Keratinocyte (primary cell): ENCODE data around the gene DCAF6.

Source experiments
- EZH2 ChIP-seq: IDR thresholded peaks from one replicate; pipeline ENCODE4 v1.6.1; 2012; ENCODE audit warnings: inconsistent platforms, mild to moderate bottlenecking, low read length, moderate library complexity
- TF ChIP-seq, protein P1 (sequence below), 3 experiments: IDR thresholded peaks in 1 of 3; conservative IDR thresholded peaks in 1 of 3; optimal IDR thresholded peaks in 1 of 3; 2 replicates in 2 of 3; 3 replicates in 1 of 3; pipeline versions ENCODE3 to v1.5.1; 2011; ENCODE audit warnings: low read length in 3 of 3, mild to moderate bottlenecking in 3 of 3, moderate library complexity in 2 of 3, control low read depth in 1 of 3, inconsistent platforms in 1 of 3; ENCODE audit not compliant: insufficient read depth in 2 of 3; ENCODE audit errors: extremely low read depth in 1 of 3

DNA sequence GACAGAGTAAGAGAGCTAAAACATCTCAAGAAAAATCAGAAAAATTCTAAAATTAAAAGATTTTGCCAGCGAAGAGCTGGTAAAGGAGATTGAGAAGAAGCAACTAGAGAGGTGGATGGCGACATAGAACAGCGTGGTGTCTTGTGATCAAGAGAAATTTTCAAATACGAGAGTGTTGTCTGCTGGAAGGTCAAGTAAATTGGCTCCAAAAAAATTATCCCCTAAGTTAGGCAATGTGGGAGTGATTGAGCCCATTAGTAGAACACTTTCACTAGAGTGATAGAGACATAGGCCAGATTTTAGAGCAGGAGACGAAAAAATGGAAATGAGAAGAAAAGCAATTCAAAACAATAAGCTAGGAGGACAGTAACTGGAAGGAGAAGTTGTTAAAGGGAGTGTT, 94.7 kb downstream of the DCAF6 start:
- TF ChIP-seq, protein P1, sequence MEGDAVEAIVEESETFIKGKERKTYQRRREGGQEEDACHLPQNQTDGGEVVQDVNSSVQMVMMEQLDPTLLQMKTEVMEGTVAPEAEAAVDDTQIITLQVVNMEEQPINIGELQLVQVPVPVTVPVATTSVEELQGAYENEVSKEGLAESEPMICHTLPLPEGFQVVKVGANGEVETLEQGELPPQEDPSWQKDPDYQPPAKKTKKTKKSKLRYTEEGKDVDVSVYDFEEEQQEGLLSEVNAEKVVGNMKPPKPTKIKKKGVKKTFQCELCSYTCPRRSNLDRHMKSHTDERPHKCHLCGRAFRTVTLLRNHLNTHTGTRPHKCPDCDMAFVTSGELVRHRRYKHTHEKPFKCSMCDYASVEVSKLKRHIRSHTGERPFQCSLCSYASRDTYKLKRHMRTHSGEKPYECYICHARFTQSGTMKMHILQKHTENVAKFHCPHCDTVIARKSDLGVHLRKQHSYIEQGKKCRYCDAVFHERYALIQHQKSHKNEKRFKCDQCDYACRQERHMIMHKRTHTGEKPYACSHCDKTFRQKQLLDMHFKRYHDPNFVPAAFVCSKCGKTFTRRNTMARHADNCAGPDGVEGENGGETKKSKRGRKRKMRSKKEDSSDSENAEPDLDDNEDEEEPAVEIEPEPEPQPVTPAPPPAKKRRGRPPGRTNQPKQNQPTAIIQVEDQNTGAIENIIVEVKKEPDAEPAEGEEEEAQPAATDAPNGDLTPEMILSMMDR (optimal IDR thresholded peaks at IDR 0.05 in 1 of 3, IDR thresholded peaks at IDR 0.05 in 1 of 3, conservative IDR thresholded peaks at IDR 0.05 in 1 of 3; ENCODE audit: extremely low read depth in 1 of 3, insufficient read depth in 2 of 3, low read length in 3 of 3) = no peak
- TF ChIP-seq EZH2 = no peak
